Mucosa of descending colon (tissue), 3 donors: ENCODE results near the gene SMYD2. TPM values are rescaled to one million over a fixed set of nuclear protein-coding genes. Genes with fewer than 3 reads are reported as not detected.

ENCODE experiments used
- ATAC-seq: fragments of 200-7000 bp; cut with Tn5 transposase; one replicate; pipeline ENCODE4 v1.9.1; 2020; ENCODE audit warnings: mild to moderate bottlenecking, moderate library complexity
- DNase-seq, 3 donors: peaks; one replicate each; pipeline ENCODE4 v3.0.0-alpha.2; 2020
- H3K36me3 ChIP-seq: fragments of 200-600 bp; one replicate; pipeline ENCODE4 v1.8.0; 2021; ENCODE audit warnings: low read depth, mild to moderate bottlenecking
- H3K4me1 ChIP-seq: fragments of 200-600 bp; one replicate; pipeline ENCODE4 v1.8.0; 2021; ENCODE audit warnings: low read depth, mild to moderate bottlenecking
- H3K4me3 ChIP-seq: fragments of 200-600 bp; one replicate; pipeline ENCODE4 v1.8.0; 2021; ENCODE audit warnings: mild to moderate bottlenecking
- H3K9me3 ChIP-seq: fragments of 200-600 bp; one replicate; pipeline ENCODE4 v1.8.0; 2021; ENCODE audit warnings: mild to moderate bottlenecking
- intact Hi-C, 2 donors: fragments of 100-400 bp; cut with DNase I in 1 of 2; cut with micrococcal nuclease in 1 of 2; formaldehyde crosslinking; loops; one replicate each; pipeline versions ENCODE4 v1.11.0 to v1.11.1; 2022; cut with DNase I, micrococcal nuclease
- total RNA-seq, 3 donors: library from RNA; stranded (reverse); fragmentation: NEBNext Ultra II Directional in 2 of 3; extraction: Animal tissue kit (Norgen Biotek cat#: 25700) in 2 of 3; gene quantifications; one replicate each; pipeline versions ENCODE4 v1.2.1 to v1.2.4, GENCODE V29; 2021 to 2023
- TF ChIP-seq, protein P1 (sequence below): fragments of 200-600 bp; IDR thresholded peaks from one replicate; pipeline ENCODE4 v1.8.0; 2022; ENCODE audit warnings: antibody characterized with exemption, mild to moderate bottlenecking
- donor health status: DM: no; HTN: no; CAD: no; lungs with moderate emphysema.
- donor health status: DM: no; HTN: no; CAD: no.
- donor health status: DM: no; HTN: yes; CAD: no.

The SMYD2 gene
- total RNA-seq, 3 donors from 2014 or later, result 15.9 to 23.4 (median 18.6) TPM

DNA sequence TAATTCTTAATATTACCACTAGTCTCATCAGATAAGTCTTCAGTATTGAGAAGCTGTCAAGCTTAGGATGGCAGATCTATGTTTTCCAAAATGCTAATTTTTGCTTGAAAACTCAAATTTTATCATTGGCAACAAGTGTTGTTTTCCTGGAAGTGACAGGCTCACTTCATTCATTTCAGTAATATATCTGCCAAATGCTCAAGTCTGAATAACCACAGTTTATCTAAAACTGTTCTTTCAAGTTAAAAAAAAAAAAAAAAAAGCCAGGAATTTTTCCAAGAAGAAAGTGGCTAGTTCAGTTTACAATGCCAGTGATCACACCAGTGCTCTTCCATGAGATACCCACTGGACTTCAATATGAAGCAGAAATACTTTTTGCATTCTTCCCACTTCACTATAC, 20.6 kb downstream of the SMYD2 start:
- TF ChIP-seq, protein P1, sequence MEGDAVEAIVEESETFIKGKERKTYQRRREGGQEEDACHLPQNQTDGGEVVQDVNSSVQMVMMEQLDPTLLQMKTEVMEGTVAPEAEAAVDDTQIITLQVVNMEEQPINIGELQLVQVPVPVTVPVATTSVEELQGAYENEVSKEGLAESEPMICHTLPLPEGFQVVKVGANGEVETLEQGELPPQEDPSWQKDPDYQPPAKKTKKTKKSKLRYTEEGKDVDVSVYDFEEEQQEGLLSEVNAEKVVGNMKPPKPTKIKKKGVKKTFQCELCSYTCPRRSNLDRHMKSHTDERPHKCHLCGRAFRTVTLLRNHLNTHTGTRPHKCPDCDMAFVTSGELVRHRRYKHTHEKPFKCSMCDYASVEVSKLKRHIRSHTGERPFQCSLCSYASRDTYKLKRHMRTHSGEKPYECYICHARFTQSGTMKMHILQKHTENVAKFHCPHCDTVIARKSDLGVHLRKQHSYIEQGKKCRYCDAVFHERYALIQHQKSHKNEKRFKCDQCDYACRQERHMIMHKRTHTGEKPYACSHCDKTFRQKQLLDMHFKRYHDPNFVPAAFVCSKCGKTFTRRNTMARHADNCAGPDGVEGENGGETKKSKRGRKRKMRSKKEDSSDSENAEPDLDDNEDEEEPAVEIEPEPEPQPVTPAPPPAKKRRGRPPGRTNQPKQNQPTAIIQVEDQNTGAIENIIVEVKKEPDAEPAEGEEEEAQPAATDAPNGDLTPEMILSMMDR, result no peak
- DNase-seq (no peak), ATAC-seq (no peak)
- intact Hi-C loops, result no loop called here
- no peaks in the 10 kb centered on the region for H3K4me1 ChIP-seq
- H3K36me3 ChIP-seq, result no peaks in the 10 kb centered on the region
- no peak overlapping the region for H3K4me3 ChIP-seq
- H3K9me3 ChIP-seq, result no peaks in the 10 kb centered on the region

DNA sequence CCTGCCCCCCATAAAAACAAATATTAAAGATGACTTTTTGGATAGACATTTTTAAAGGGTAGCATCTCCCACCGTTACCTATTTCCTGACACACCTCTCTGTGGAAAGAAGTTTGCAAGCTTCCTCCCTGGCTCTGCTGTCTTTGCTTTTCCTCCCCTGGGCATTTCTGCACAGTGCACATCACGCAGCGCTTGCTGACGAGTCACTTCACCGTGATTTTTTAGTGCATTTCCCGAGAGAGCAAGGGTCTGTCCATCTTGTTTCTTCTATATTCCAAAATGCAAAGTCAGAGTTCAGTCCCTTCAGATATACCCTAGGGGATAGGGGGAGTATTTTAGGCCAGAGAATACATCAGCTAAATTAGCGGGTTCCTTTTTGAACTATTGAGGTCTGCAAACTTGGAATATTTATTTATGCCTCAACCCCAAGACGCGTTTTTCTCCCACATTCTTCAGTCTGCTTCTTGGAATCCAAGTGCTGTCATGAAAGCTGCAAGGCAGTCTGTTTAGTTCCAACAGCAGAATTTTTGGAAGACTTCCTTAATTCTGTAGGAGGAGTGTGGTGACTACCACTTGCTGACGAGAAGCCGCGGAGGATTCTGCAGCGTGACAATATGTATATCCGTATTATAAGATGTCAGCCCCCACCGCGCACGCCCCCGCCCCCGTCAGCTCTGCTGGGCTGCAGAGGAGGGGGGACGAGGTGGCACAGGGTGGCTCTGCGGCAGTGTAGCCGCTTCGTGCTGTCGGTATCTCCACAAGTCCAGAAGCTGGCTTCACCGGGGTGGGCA, 22.4 kb downstream of the SMYD2 start:
- DNase-seq (no peak), ATAC-seq (no peak)
- Histone ChIP-seq H3K36me3 (no peaks in the 10 kb centered on the region), H3K4me1 (no peaks in the 10 kb centered on the region), H3K4me3 (no peak overlapping the region), H3K9me3 (no peaks in the 10 kb centered on the region)
- intact Hi-C loops, result no loop called here
- TF ChIP-seq, protein P1, result no peak

DNA sequence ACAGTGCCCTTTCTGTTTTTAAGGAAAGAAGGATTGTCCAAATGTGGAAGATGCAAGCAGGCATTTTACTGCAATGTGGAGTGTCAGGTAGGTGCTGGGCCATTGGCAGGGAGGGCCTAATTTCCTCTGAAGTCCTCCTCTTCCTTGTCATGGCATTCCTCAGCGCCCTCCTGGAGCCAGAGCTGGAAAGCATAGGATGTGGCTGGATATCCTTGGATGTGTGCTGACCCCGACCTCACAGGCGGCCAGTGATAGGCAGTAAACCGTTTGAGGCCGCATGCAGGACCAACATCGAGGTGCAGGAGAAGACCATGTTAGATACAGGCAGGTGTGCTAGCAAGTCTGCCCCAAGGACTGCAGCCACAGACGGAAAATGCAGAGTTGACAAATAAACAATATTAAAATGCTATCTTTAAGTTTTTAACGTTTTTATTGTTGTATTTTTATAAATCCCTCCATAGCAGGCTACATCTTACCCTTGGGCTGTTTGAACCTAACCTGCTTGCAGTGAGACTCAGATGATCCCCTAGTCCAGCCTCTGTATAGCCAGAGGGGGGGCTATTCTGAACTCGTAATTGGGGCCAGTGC, 24.3 kb downstream of the SMYD2 start:
- ATAC-seq (no peak), DNase-seq (no peak)
- TF ChIP-seq, protein P1, result no peak
- no peak overlapping the region for H3K4me3 ChIP-seq
- H3K9me3 ChIP-seq, result no peaks in the 10 kb centered on the region
- H3K4me1 ChIP-seq, result no peaks in the 10 kb centered on the region
- intact Hi-C loops, result no loop called here
- no peaks in the 10 kb centered on the region for H3K36me3 ChIP-seq

DNA sequence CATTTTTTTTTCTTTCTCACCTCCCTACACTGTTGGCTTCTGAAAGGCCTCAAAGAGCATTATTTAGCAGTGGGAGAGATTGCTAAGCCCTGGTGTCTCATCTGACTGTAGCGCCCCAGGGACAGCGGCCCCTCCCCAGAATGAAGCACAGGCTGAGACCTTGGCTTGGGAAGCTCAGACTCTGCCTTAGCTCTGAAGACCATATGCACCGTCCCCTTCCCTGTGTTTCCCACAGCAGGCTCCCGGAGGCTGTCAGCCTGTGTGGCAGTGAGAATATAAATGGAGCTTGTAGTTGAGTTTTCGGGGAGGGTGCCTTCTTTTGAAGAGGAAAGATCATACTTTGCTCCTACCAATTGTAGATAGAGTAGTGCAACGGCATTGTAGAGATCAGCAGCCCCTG, 25.3 kb downstream of the SMYD2 start:
- Histone ChIP-seq H3K36me3 (no peaks in the 10 kb centered on the region), H3K9me3 (no peaks in the 10 kb centered on the region), H3K4me3 (no peak overlapping the region), H3K4me1 (no peaks in the 10 kb centered on the region)
- TF ChIP-seq, protein P1, result no peak
- intact Hi-C loops, result no loop called here
- ATAC-seq (no peak), DNase-seq (no peak)

DNA sequence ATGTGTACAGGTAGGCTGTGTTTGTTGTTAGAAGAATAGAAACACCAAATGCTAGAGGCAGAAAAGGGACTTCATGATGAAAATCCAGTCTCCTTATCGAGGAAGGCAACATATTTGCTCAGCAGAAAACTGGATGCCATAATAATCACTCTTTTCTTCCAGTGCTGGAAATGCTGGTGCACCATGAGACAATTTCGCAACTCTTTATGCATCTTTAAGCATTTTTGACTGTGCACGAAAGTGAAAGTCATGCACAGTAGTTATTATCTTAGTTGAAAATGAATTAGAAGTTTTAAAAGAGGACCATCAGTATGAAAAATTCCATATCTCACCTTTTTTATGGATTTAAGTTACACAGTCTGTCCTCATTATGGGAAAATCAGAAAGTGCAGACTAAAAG, 29.1 kb downstream of the SMYD2 start:
- no peak overlapping the region for H3K4me3 ChIP-seq
- TF ChIP-seq, protein P1, result no peak
- no peaks in the 10 kb centered on the region for H3K36me3 ChIP-seq
- H3K4me1 ChIP-seq, result no peaks in the 10 kb centered on the region
- DNase-seq, result no peak
- no peaks in the 10 kb centered on the region for H3K9me3 ChIP-seq
- no peak for ATAC-seq
- intact Hi-C loops, result no loop called here
